NCI-H446 (cell line): ENCODE measurements around the gene BSND.

Source experiments
- DNase-seq, 2 experiments: peaks; one replicate each; lab custom pipeline; 2025; lab: John Stamatoyannopoulos, UW

BSND gene

GRCh38 chr1:54991939-54992338 lies 6.8 kb upstream of the BSND start:
- DNase-seq, result no peak

- no peak for DNase-seq
Observed at GRCh38 chr1:54993140-54993539, 5.6 kb upstream of the BSND start.

GRCh38 chr1:54994355-54994990 lies 4.3 kb upstream of the BSND start:
- DNase-seq, result no peak

GRCh38 chr1:54995013-54995760 lies 3.5 kb upstream of the BSND start:
- no peak for DNase-seq

- no peak for DNase-seq
Observed at GRCh38 chr1:54995835-54996234, 2.9 kb upstream of the BSND start.

- DNase-seq, result peak; percentile 35 to 75
Observed at GRCh38 chr1:54996359-54996868, 2.3 kb upstream of the BSND start.

GRCh38 chr1:54996869-54997710 lies 1.6 kb upstream of the BSND start:
- no peak for DNase-seq

- no peak for DNase-seq
Observed at GRCh38 chr1:54997711-54997986, 1.1 kb upstream of the BSND start.

GRCh38 chr1:54998100-54998499 lies 633 bp upstream of the BSND start:
- no peak for DNase-seq

- DNase-seq, result no peak
Observed at GRCh38 chr1:55000110-55001085, 1.7 kb downstream of the BSND start.

- no peak for DNase-seq
Observed at GRCh38 chr1:55001311-55001710, 2.6 kb downstream of the BSND start.

GRCh38 chr1:55002686-55003085 lies 4.0 kb downstream of the BSND start:
- no peak for DNase-seq

- no peak for DNase-seq
Observed at GRCh38 chr1:55005351-55006140, 6.8 kb downstream of the BSND start.

- DNase-seq, result no peak
Observed at GRCh38 chr1:55006931-55007330, 8.2 kb downstream of the BSND start.

- no peak for DNase-seq
Observed at GRCh38 chr1:55007625-55008024, 8.9 kb downstream of the BSND start.

GRCh38 chr1:55010194-55010886 lies 11.6 kb downstream of the BSND start:
- DNase-seq, result no peak

GRCh38 chr1:55010887-55011217 lies 12.1 kb downstream of the BSND start:
- DNase-seq, result no peak

- DNase-seq, result no peak
Observed at GRCh38 chr1:55012661-55013060, 13.9 kb downstream of the BSND start.

- DNase-seq, result no peak
Observed at GRCh38 chr1:55015123-55015522, 16.4 kb downstream of the BSND start.
